GM19468 (cell line): ENCODE data around the gene SPATS2L.

Experiments
- ATAC-seq: cut with Tn5 transposase; IDR thresholded peaks from one replicate; pipeline ENCODE4 v1.9.1; 2021; ENCODE audit warnings: mild to moderate bottlenecking, moderate library complexity, moderate number of reproducible peaks; ENCODE audit not compliant: unreplicated experiment; ENCODE audit errors: extremely low read depth

SPATS2L gene

DNA sequence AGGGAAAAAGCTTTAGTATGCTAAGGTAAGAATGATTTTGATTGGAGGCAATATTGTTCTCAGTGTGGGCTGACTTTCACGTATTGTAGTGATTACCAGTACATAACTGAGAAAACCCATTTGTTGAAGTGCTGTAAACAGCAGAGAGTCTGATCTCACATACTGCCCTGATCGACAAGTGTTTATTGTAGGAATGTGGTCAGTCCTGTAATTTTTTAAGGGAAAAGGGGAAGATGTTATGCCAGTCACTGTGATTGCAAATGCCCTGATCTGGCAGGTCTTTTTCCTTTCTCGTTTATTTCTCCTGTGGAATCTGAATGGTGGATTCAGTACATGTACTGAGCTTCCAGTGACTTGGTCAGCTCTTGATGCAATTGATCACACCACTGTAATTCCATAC is 11.5 kb downstream of the SPATS2L start:
- no peak for ATAC-seq

GRCh38 chr2:200318940-200319435 is 12.5 kb downstream of the SPATS2L start:
- no peak for ATAC-seq

DNA sequence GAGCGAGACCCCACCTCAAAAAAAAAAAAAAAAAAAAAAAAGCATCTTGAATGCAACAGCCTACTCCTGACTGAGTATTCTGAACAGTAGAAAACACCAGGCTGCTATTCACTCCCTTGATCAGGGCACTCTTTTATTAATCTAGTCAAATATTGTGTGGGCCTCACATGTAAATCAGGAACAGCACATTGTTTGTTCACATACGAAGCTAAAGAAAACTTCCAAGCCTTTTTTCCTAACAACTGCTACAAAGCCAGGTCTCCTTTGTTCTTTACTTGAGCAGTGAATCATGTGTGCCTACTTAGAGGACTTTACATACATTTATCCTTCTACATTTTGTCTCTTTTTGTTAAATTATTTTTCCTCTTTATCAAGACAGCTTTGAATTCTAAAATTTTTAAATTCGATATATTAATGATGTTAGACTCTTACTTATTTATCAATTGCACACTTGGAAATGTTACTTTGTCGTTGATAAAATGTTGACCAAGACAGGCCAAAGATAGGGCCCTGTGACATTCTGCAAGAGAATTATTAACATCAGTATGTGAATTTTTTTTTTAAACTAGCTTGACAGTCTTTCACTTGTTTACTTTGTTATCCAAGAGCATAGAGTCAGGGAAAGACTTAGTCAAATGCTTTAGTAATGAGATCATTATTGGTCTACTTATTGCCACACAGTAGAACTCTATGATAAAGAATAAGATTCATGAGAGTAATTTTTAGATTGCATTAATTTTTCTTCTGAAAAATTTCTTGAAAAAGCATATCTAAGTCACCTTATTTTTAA is 13.2 kb downstream of the SPATS2L start:
- no peak for ATAC-seq

- ATAC-seq: no peak
These were observed 13.9 kb downstream of the SPATS2L start for GRCh38 chr2:200320344-200320743.

DNA sequence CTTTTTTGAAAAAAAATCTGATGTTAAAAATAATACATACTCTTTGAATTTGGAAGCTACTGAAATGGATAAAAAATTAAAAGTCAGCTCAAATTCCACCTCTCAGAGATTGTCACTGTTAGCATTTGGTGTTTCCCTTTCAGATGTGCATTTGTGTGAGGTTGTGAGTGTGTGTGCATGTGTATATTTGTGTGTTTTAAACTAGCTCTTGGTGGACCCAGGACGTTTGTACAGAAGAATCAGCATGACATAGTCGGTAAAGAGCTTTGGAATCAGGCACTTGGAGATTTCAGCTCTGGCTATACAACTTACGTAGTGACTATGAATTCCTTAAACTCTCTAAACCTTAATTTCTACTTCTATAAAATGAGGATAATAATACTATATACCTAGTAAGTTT is 14.5 kb downstream of the SPATS2L start:
- no peak for ATAC-seq

- ATAC-seq: no peak
These were observed 15.5 kb downstream of the SPATS2L start for GRCh38 chr2:200321780-200322534.

DNA sequence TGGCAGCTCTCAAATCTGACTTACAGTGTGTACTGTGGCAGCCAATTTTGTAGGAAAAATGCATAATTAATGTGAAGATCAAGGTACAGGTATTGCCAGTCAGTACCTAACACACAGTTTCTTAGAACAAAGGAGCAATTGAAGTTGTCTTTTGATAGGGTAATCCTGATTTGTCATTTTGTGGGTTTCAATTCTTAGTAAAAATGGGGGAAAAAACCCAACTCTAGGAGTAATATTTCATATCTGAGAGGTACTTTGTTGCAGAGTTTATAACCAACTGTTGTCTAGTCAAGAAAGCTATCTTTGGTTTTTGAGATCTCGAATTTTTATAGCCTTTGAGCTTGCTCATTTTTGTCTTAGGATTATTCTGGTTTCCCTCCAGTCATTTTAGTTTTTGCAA is 16.1 kb downstream of the SPATS2L start:
- ATAC-seq: no peak

DNA sequence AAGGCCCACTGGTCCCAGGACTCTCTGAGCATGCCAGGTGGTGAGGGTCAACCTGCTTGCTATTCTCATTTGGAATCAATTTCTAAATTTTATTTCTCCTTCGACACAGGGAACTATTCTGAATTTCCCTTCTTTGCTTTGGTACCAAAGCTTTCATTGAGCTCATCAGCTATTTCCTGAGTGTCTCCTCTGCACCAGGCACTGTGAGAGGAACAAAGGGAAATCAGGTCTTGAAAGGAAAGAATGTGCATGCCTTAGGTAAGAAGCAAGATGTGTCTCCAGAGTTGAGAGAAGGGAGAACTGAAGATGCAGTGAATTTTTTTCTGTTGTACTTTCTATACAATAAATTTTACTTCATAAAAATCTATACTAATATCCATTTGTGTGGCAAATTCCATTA is 17.9 kb downstream of the SPATS2L start:
- ATAC-seq: no peak

DNA sequence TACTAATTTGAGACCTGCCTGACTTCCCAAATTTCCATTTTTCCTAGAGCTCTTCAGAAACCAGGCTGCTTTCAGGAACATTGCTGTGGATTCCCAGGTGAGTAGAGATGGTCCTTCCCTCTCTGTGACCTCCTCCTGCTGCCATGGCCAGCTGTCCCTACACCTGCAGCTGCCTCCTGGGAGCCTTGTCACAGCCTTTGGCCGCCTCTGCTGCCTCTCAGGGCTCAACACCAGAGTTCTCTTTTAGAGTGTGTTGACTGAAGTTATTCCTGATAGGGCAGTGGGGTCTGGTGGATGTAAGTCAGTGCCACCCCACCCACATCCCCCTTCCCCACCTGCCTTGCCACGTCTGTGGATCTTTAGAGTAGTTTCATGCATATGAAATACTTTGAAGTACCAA is 22.9 kb downstream of the SPATS2L start:
- no peak for ATAC-seq

- no peak for ATAC-seq
These were observed 23.3 kb downstream of the SPATS2L start for GRCh38 chr2:200329798-200330197.

- ATAC-seq: no peak
These were observed 24.0 kb downstream of the SPATS2L start for GRCh38 chr2:200330351-200331060.

DNA sequence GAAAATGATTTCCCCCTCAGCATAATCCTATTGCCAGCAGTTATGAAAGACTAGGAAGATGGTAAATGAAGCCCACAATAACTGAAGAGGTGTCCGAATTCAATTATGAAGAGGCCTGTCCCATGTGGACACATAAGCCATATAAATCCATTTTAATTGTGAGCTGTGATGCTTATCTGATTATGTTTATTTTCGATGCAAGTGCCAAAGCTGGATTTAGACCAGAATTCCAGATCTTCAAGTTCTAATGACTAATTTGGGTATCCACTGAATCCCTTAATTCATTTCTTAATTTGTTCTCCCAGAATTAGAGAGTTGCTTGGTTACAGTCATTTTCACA is 24.5 kb downstream of the SPATS2L start:
- ATAC-seq: no peak

- no peak for ATAC-seq
These were observed 29.2 kb downstream of the SPATS2L start for GRCh38 chr2:200335657-200336056.

- no peak for ATAC-seq
These were observed 30.6 kb downstream of the SPATS2L start for GRCh38 chr2:200336980-200337615.

- ATAC-seq: no peak
These were observed 31.1 kb downstream of the SPATS2L start for GRCh38 chr2:200337621-200338020.

GRCh38 chr2:200338692-200339091 is 32.2 kb downstream of the SPATS2L start:
- ATAC-seq: no peak

DNA sequence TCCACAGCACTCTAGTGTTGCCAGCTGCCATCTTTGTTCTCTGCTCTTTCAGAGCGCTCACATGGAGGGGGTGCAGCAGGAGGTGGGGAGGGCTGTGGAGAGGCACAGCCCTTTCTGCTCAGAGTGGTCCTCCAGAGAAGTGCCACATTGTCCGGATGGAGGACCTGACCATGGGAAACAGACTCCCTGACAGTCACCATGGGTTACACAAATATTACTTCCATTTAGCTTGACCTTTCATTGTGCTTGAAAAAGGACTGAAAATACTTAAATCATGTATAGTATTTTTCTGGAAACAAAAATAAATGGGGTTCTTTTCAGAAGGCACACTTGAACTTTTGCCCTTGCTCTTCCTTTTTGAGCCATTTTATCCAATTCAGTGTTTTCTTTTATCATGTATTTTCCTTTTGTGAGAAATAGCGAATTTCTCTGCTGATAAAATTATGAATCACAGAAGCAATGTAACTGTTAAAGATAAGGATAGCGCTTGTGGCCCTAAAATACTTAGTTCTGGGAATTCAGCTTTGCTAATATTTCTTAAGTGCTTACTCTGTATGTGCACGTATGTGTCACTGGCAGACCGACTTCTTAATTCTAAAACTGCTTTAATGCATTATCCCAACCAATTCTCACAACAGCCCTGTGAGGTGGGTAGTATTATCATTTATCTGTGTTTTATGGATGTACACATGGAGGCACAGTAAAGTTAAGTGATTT is 34.2 kb downstream of the SPATS2L start:
- ATAC-seq: no peak

- no peak for ATAC-seq
These were observed 34.9 kb downstream of the SPATS2L start for GRCh38 chr2:200341376-200341775.

- no peak for ATAC-seq
These were observed 35.7 kb downstream of the SPATS2L start for GRCh38 chr2:200342235-200342634.

DNA sequence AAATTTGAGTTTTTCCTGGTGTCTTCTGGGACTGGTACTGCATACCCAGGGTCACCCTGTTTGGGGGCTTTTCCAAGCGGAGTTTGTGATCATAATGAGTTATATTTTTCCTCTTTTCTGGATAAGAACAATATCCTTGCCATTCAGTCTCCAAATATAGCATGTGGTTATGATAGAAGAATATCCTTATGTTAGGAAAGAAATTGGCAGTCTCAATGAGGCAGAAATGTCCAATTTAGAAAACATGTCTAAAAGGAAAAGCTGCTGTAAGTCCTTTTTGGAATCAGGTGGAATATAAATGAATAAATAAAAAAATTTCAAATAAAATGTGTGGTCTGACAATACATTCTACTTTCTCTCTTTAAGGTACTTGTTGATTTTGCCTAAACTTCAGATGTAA is 36.2 kb downstream of the SPATS2L start:
- ATAC-seq: no peak
